CD4-positive, alpha-beta T cell treated with Interferon gamma for 1 hour (primary cell): Measurements from ENCODE around the gene PNMA6E.

ENCODE experiments used
- DNase-seq: peaks from one replicate; pipeline ENCODE4 v3.0.0-alpha.2; 2020

Gene PNMA6E

GRCh38 chrX:153347530-153347929 lies 53.6 kb downstream of the PNMA6E start:
- DNase-seq, result no peak
